Measurements from ENCODE around the gene ROR1.

ROR1 gene

GRCh38 chr1:63883494-63884235, 109.8 kb downstream of the ROR1 start:
- DNase-seq (ENCODE audit: low spot score) = no peak

GRCh38 chr1:63884486-63884885, 110.7 kb downstream of the ROR1 start:
- no peak for DNase-seq (ENCODE audit: low spot score)

GRCh38 chr1:63885899-63886298, 112.1 kb downstream of the ROR1 start:
- DNase-seq (ENCODE audit: low spot score) = no peak

- DNase-seq (ENCODE audit: low spot score) = no peak
Observed at GRCh38 chr1:63886340-63886739, 112.5 kb downstream of the ROR1 start.

GRCh38 chr1:63887809-63888208, 114.0 kb downstream of the ROR1 start:
- DNase-seq (ENCODE audit: low spot score) = no peak

- DNase-seq (ENCODE audit: low spot score) = no peak
Observed at GRCh38 chr1:63888984-63889383, 115.2 kb downstream of the ROR1 start.

- no peak for DNase-seq (ENCODE audit: low spot score)
Observed at GRCh38 chr1:63890468-63890867, 116.7 kb downstream of the ROR1 start.

GRCh38 chr1:63891060-63891690, 117.4 kb downstream of the ROR1 start:
- no peak for DNase-seq (ENCODE audit: low spot score)

- peak; percentile 36 for DNase-seq (ENCODE audit: low spot score)
Observed at GRCh38 chr1:63892632-63893395, 119.0 kb downstream of the ROR1 start.

GRCh38 chr1:63893976-63894375, 120.2 kb downstream of the ROR1 start:
- DNase-seq (ENCODE audit: low spot score) = no peak

GRCh38 chr1:63894627-63895265, 120.9 kb downstream of the ROR1 start:
- no peak for DNase-seq (ENCODE audit: low spot score)

- no peak for DNase-seq (ENCODE audit: low spot score)
Observed at GRCh38 chr1:63896755-63897154, 122.9 kb downstream of the ROR1 start.

- no peak for DNase-seq (ENCODE audit: low spot score)
Observed at GRCh38 chr1:63898428-63899196, 124.8 kb downstream of the ROR1 start.

GRCh38 chr1:63901094-63901493, 127.3 kb downstream of the ROR1 start:
- DNase-seq (ENCODE audit: low spot score) = no peak

- DNase-seq (ENCODE audit: low spot score) = no peak
Observed at GRCh38 chr1:63902844-63903589, 129.2 kb downstream of the ROR1 start.

GRCh38 chr1:63903947-63904610, 130.3 kb downstream of the ROR1 start:
- no peak for DNase-seq (ENCODE audit: low spot score)

GRCh38 chr1:63904826-63905225, 131.0 kb downstream of the ROR1 start:
- no peak for DNase-seq (ENCODE audit: low spot score)

- no peak for DNase-seq (ENCODE audit: low spot score)
Observed at GRCh38 chr1:63906047-63906704, 132.4 kb downstream of the ROR1 start.

- DNase-seq (ENCODE audit: low spot score) = no peak
Observed at GRCh38 chr1:63907051-63907450, 133.2 kb downstream of the ROR1 start.

GRCh38 chr1:63908016-63908415, 134.2 kb downstream of the ROR1 start:
- DNase-seq (ENCODE audit: low spot score) = no peak

Data from pons (tissue), 1 donor.